GM19463 (cell line): Measurements from ENCODE around the gene SLC34A1.

Source experiments
- ATAC-seq: cut with Tn5 transposase; IDR thresholded peaks from one replicate; pipeline ENCODE4 v1.9.1; 2021; ENCODE audit warnings: mild to moderate bottlenecking, moderate library complexity; ENCODE audit not compliant: unreplicated experiment

The SLC34A1 gene

GRCh38 chr5:177444106-177445051 lies 60.1 kb downstream of the SLC34A1 start:
- ATAC-seq: no peak

GRCh38 chr5:177445052-177445916 lies 61.0 kb downstream of the SLC34A1 start:
- ATAC-seq: no peak

GRCh38 chr5:177445917-177446199 lies 61.6 kb downstream of the SLC34A1 start:
- no peak for ATAC-seq

- peak; percentile 58 for ATAC-seq
These were observed 62.2 kb downstream of the SLC34A1 start, which contains the start of gene PRR7 for GRCh38 chr5:177446200-177447065. Gene PRR7, plus strand, starts transcription at chr5:177446814. Its CDS starts 8,254 bp downstream, at chr5:177455068.

- ATAC-seq: peak; percentile 37
These were observed 62.9 kb downstream of the SLC34A1 start for GRCh38 chr5:177447066-177447610.

- no peak for ATAC-seq
These were observed 63.5 kb downstream of the SLC34A1 start for GRCh38 chr5:177447611-177448243.
